Activated B cell treated with CpG ODN at 0.5 μM for 24 hours (primary cell): Measurements from ENCODE around the gene DIP2A. TPM values are rescaled to one million over a fixed set of nuclear protein-coding genes. Genes with fewer than 3 reads are reported as not detected.
"Not testable (repeated sequence)": the region's sequence is repeated elsewhere in the genome, so short reads cannot be mapped to it uniquely, and the experiment has no call there.

ENCODE experiments used
- ATAC-seq: fragments of 200-7000 bp; cut with Tn5 transposase; one replicate; pipeline ENCODE4 v1.10.0; 2021; ENCODE audit warnings: low read depth, mild to moderate bottlenecking, moderate library complexity
- CTCF ChIA-PET: fragments of 350-600 bp; sonication (Branson Sonifier 250); formaldehyde crosslinking; loops from one replicate; lab custom pipeline; 2021; ENCODE audit warnings: antibody characterized with exemption; lab: Charles Lee
- POLR2A ChIA-PET: fragments of 350-600 bp; sonication (Branson Sonifier 250); formaldehyde crosslinking; loops from one replicate; lab custom pipeline; 2021; ENCODE audit warnings: antibody characterized with exemption; lab: Charles Lee
- DNase-seq: peaks from one replicate; pipeline ENCODE4 v3.0.0; 2022
- H3K27ac Mint-ChIP-seq: one replicate; pipeline ENCODE4 v1.8.0; 2020; ENCODE audit warnings: mixed read lengths
- H3K27me3 Mint-ChIP-seq: one replicate; pipeline ENCODE4 v1.8.0; 2021; ENCODE audit warnings: mixed read lengths
- H3K36me3 Mint-ChIP-seq: one replicate; pipeline ENCODE4 v1.8.0; 2021; ENCODE audit warnings: low read depth, mixed read lengths
- H3K4me1 Mint-ChIP-seq: one replicate; pipeline ENCODE4 v1.8.0; 2021; ENCODE audit warnings: mixed read lengths
- H3K4me3 Mint-ChIP-seq: one replicate; pipeline ENCODE4 v1.8.0; 2020; ENCODE audit warnings: mild to moderate bottlenecking, mixed read lengths
- H3K9me3 Mint-ChIP-seq: one replicate; pipeline ENCODE4 v1.8.0; 2020; ENCODE audit warnings: mixed read lengths
- CTCF ChIP-seq: fragments of 200-600 bp; IDR thresholded peaks from one replicate; pipeline ENCODE4 v1.8.0; 2022; ENCODE audit warnings: antibody characterized with exemption, mild to moderate bottlenecking
- intact Hi-C: fragments of 100-400 bp; cut with micrococcal nuclease; formaldehyde crosslinking; loops from one replicate; pipeline ENCODE4 v1.15.1; 2024
- total RNA-seq: library from RNA; stranded (reverse); gene quantifications from 2 replicates; pipeline ENCODE4 v1.2.3, GENCODE V29; 2022

The DIP2A gene
- total RNA-seq, 1 donor from 2014 or later = 32.1 TPM

- no peak overlapping the region for H3K4me3 Mint-ChIP-seq
- H3K36me3 Mint-ChIP-seq = peaks cover 40% of the 10 kb centered on the region
- peaks cover 14% of the 10 kb centered on the region for H3K4me1 Mint-ChIP-seq
- DNase-seq (no peak), ATAC-seq (no peak)
- no peaks in the 10 kb centered on the region for H3K9me3 Mint-ChIP-seq
- H3K27ac Mint-ChIP-seq = no peak overlapping the region
- ChIA-PET POLR2A (no interaction called here), CTCF (no interaction called here)
- H3K27me3 Mint-ChIP-seq = no peaks in the 10 kb centered on the region
- intact Hi-C loops = no loop called here
- no peak for TF ChIP-seq CTCF
Observed at GRCh38 chr21:46517361-46517760, 58.7 kb downstream of the DIP2A start.

GRCh38 chr21:46518983-46519583, 60.4 kb downstream of the DIP2A start:
- Mint-ChIP-seq H3K4me1 (peaks cover 14% of the 10 kb centered on the region), H3K9me3 (no peaks in the 10 kb centered on the region), H3K27ac (no peak overlapping the region), H3K27me3 (no peaks in the 10 kb centered on the region), H3K4me3 (no peak overlapping the region), H3K36me3 (peaks cover 37% of the 10 kb centered on the region)
- TF ChIP-seq CTCF = no peak
- POLR2A ChIA-PET = no interaction called here
- intact Hi-C loops = no loop called here
- ATAC-seq = no peak
- CTCF ChIA-PET = interaction anchor here (0.6 kb wide), 1 partner anchor 38 kb away, joined by 3 read pairs; no protein-coding TSS in a partner anchor
- DNase-seq = no peak

GRCh38 chr21:46527393-46527792, 68.7 kb downstream of the DIP2A start:
- H3K9me3 Mint-ChIP-seq, DNase-seq, CTCF ChIA-PET, ATAC-seq, intact Hi-C loops, H3K27me3 Mint-ChIP-seq, H3K4me3 Mint-ChIP-seq, H3K4me1 Mint-ChIP-seq, POLR2A ChIA-PET, H3K27ac Mint-ChIP-seq: not testable (repeated sequence)
- peaks cover 41% of the 10 kb centered on the region for H3K36me3 Mint-ChIP-seq

- no peak for DNase-seq
- POLR2A ChIA-PET = no interaction called here
Observed at GRCh38 chr21:46527801-46528200, 69.1 kb downstream of the DIP2A start.

GRCh38 chr21:46532080-46532479, 73.4 kb downstream of the DIP2A start:
- H3K36me3 Mint-ChIP-seq = peaks cover 63% of the 10 kb centered on the region
- H3K27me3 Mint-ChIP-seq = no peaks in the 10 kb centered on the region
- POLR2A ChIA-PET = no interaction called here

More at GRCh38 chr21:46527801-46528200, 69.1 kb downstream of the DIP2A start:
- no peak for TF ChIP-seq CTCF
- Mint-ChIP-seq H3K27me3 (no peaks in the 10 kb centered on the region), H3K9me3 (no peaks in the 10 kb centered on the region), H3K27ac (no peak overlapping the region), H3K36me3 (peaks cover 43% of the 10 kb centered on the region), H3K4me1 (no peaks in the 10 kb centered on the region), H3K4me3 (no peak overlapping the region)
- no peak for ATAC-seq
- intact Hi-C loops = no loop called here
- CTCF ChIA-PET = no interaction called here

More at GRCh38 chr21:46532080-46532479, 73.4 kb downstream of the DIP2A start:
- intact Hi-C loops = no loop called here
- CTCF ChIA-PET = no interaction called here
- no peak for TF ChIP-seq CTCF
- Mint-ChIP-seq H3K4me3 (no peak overlapping the region), H3K4me1 (no peaks in the 10 kb centered on the region), H3K9me3 (no peaks in the 10 kb centered on the region), H3K27ac (no peak overlapping the region)
- no peak for DNase-seq
- ATAC-seq = no peak
